Measurements from ENCODE around the gene NDFIP2.
"Not testable (repeated sequence)": the region's sequence is repeated elsewhere in the genome, so short reads cannot be mapped to it uniquely, and the experiment has no call there.

NDFIP2 gene

GRCh38 chr13:79591493-79591892 lies 110.5 kb downstream of the NDFIP2 start:
- no peak for TF ChIP-seq CTCF (IDR thresholded peaks at IDR 0.05; ENCODE audit: low read depth, low read length)
- no peak overlapping the region for H3K4me3 ChIP-seq (ENCODE audit: low read depth, low read length)

GRCh38 chr13:79593121-79593520 lies 112.2 kb downstream of the NDFIP2 start:
- TF ChIP-seq CTCF (IDR thresholded peaks at IDR 0.05; ENCODE audit: low read depth, low read length) = no peak
- H3K4me3 ChIP-seq (ENCODE audit: low read depth, low read length) = no peak overlapping the region

- no peak overlapping the region for H3K4me3 ChIP-seq (ENCODE audit: low read depth, low read length)
These were observed 112.8 kb downstream of the NDFIP2 start for GRCh38 chr13:79593641-79594275.

GRCh38 chr13:79600146-79600545 lies 119.2 kb downstream of the NDFIP2 start:
- H3K4me3 ChIP-seq (ENCODE audit: low read depth, low read length) = not testable (repeated sequence)

More at GRCh38 chr13:79593641-79594275, 112.8 kb downstream of the NDFIP2 start:
- TF ChIP-seq CTCF (IDR thresholded peaks at IDR 0.05; ENCODE audit: low read depth, low read length) = no peak

GRCh38 chr13:79602936-79603335 lies 122.0 kb downstream of the NDFIP2 start:
- no peak for TF ChIP-seq CTCF (IDR thresholded peaks at IDR 0.05; ENCODE audit: low read depth, low read length)
- no peak overlapping the region for H3K4me3 ChIP-seq (ENCODE audit: low read depth, low read length)

GRCh38 chr13:79604752-79605151 lies 123.8 kb downstream of the NDFIP2 start:
- no peak overlapping the region for H3K4me3 ChIP-seq (ENCODE audit: low read depth, low read length)
- TF ChIP-seq CTCF (IDR thresholded peaks at IDR 0.05; ENCODE audit: low read depth, low read length) = no peak
